Measurements from ENCODE around the gene BCL11B.
A peak's percentile ranks its signal among the peaks of the same experiment; 100 is the strongest.

The BCL11B gene

DNA sequence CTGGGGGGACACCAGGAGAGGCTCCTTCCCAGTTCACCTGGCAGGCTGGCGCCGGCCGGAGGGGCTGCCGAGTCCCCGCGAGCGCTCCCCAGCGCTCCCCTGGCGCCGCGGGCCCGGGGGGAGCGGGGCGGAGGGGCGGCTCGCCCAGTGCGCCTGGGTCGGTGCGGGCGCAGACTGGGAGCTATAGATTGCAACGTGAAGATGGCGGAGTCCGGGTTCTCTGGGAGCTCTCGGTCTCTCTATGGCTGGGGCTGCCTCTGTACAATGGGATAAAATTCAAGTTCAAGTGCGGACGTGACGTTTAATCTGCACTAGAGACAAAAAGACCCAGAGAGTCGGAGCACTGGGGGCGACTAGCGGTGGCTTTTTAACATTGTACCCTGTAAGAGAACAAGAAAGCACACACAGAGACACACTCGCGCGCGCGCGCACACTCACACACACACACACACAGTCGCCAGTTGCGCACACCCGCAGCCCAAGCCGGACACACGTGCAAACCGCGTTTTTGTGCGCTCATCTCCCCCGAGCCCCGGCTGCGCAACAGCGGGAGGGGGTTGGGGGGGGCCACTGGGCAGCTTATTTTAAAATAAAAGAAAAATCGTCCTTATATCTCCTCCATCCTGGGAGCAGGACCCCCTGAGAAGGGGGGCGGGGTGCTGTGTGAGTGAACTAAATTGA lies at the start of gene BCL11B:
TSS of gene BCL11B (minus strand) at position 247 of the 681 bp plus-strand sequence. CDS start 979 bp downstream, outside the sequence.
- DNase-seq: peak; percentile 90

DNA sequence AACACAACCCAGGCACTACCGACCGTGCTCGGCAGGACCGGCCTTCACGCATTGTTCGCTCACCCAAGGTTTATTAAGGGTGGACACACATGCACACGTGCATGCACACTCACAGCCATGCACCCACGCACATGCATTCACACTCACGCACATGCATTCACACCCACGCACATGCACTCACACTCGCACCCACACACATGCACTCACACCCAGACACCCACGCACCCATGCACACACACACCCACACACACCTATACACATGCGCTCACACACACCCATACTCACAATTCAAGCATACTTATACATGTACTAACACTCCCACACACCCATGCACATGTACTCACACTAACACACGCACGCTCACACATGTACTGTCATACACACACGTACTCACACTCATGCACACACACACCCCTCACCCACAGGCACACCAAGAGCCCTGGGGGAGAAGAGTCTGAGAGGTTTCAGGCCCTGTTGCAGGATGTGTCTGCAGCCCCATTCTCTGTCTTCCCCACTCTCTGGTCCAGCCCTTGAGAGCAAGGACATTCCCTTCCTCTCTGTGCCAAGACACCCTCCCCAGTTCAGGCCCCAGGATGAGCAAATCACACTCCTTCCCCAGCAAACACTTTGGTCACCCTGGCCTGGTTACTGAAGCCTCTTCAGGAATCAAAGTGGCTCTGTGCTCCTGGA lies 49.4 kb upstream of the BCL11B start:
- no peak for DNase-seq

DNA sequence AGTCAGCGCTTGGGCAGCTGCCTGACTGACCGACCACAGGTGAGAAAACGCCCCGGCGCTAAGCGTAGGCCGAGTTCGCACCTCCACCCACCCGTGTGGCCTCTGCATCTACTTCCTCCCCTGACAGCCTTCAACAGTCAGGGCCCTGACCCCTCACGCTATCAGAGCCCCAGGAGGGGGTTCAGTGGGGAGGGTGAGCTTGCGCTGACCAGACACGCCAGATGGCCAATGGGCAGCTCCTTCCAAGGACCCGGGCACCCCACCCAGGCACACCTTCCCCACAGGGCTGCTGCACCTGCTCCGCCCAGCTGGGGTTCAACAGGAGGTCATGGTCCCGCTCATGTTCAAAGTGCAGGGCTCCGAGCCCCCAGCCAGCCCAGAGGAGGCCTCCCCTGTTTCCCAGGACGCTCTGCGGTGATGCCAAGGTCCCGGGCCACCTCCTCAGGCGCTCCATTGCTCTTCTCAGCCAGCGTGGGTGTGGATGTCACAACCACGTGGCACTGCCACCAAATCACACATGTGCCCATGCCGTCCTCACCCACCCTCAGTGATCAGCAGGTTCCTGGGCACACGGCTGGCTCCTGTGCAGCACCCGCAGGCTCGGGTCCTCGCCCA lies 48.7 kb upstream of the BCL11B start:
- DNase-seq: no peak

DNA sequence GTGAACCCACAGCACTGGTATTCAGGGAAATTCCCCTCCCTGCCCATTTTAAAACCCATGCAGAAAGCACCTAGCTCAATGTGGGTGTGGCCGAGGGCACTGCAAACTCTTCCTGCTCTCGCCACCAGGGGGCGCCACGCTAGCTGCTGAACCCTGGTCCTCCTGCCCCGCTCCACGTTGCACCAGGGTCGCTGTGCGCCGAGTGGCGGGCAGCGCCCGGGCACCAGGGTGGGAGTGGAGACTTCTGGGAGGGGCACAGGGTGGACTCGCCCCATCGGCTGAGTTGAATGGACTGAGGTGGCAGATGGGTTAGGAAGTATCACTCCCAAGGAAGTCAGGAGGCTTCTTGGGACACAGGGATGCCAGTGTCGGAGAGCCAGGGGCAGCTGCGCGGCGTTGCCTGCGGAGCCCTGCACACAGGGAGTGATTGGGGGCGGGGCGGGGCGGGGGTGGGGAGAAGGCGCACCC lies 48.1 kb upstream of the BCL11B start:
- DNase-seq: peak; percentile 17

DNA sequence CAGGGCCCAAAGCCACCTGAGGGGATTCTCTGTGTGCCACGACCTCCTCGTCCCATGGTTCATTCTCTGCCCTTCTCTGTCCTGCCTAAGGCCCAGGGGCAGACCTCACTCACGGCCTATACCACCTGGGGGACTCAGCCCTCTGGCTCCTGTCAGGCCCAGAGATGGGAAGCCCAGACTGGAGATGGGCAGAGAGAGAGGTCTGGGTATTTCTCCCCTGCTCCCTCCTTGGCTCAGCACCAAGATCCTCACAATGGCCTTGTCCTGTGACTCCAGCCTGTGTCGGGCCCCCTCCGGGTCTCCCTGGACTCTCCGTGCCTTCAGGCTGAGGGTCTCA lies 46.9 kb upstream of the BCL11B start:
- DNase-seq: no peak

DNA sequence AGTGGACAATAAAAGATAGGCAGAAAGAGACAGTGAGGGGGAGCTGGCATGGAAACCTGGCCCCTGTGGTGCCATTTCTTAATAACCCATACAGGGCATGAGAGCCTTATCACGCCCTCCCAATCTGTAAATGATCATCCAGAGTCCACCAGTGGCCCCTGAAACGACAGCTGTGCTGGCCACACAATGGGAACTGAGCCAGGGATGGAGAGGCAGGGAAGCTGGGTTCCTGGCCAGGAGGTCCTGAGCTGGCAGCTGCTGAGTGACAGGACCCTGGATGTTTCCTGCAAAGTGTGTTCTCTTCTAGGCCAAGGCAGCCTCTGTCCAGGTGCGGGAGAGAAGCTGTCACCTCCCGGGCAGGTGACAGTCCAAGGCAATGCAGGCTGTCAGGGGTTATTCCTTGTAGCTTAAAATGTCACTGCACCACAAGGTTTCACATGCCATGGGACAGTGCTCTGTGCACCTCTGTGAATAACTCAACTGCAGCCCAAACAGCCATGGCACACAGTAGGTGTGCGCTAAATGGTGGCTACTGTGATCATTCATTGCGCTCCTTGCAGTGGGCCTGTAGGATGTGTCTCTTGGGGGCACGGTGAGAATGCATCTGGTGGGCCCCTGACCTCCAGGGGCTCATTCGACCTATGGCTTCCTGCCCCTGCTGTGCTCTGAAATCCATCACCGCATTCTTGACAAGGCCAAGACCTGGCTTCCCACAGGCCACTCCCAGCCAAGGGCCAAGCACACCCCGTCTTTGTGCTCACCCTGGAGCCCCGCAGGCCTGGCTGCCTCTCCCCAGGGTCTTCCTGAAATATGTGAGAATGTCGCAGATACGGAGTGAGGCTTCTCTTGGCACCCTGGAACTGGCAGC lies 46.3 kb upstream of the BCL11B start:
- DNase-seq: no peak

DNA sequence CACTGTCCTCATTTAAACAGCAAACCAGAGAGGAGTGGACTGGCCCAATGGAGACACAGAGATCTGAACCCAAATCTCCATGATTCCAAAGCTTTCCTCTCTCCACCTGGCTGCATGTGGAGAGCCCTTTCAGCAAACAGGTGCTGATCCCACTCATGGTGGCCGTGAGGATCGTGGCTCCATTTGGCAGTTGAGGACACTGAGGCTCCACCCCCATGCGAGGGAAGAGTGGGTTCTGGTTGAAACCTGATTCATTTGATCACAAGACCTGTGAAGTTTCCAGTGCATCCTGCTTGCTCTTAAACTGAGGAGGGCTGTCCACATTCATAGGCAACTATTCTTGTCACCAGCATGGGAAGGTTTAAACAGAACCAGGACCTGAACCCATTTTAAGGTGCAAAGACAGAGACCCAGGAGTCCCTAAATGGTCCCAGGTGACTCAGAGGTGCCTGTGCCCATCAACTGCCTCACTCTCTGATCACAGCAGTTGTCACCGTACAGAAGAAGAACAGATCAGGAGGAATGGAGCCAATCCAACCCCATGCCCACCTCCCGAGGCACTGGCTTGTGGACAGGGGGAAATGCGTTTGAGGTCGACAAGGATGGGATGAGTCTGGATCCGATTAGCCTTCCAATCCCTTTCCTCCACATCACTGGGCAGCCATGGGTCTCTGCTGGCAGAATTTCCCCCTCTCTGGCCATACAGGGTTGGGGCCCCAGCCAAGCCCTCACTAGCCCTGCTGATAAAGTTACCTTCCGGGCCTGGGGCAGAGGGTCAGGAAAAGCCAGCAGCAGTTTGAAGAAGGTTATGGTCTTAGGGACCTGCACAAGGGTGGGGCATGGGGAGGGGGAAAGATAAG lies 45.5 kb upstream of the BCL11B start:
- DNase-seq: no peak

DNA sequence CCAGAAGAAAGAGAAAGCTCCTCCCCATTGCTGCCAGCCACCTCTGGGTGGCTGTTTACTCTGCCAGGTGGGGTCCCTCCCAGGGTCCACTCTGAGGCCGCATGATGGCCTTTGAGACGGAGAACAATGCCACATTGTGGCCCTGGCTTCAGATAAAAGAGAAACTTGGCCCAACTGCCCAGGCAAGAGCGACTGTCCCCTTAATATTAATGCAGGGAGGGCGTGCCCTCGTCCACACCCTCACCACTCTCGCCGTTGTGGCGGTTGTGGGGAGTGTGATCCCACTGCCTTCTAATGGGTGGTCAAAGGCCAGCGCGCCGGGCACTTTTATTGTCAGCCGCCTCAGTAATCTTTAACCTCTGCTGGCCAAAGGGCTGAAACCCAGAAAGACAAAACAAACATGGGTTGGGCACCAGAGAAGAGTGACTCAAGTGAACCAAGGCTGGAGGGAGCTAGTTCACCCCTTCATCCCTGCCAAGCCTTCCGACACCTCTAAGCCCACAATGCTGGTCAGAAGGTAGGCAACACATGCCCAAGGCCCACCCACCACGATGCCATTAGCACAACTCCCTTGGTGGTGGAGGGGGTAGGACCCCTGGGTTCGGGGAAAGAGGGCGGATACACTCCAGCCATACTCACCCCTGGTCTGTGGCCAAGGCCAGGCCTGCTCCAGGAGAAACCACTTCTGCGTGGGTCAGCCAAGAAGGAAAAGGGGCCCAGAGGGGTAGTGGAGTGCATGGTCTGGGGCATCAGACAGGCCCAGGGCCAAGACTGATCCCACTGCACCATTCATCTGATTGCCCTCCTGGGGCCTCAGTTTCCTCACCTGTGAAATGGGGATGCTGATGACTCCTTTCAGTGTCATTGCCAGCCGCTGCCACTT lies 44.5 kb upstream of the BCL11B start:
- no peak for DNase-seq

DNA sequence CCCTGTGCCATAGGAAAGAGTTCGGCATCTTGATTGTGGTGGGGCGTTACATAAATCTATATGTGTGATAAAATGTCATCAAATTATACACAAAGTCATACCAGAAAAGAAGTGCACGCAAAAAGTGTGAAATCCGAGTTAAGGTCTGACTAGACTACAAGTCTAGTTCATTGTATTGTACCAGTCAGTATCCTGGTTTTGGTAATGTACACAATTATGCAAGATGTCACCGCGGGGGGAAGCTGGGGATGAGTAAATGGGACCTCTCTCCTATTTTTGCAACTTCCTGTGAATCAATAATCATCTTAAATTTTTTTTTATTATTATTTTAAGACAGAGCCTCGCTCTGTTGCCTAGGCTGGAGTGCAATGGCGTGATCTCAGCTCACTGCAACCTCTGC lies 43.2 kb upstream of the BCL11B start:
- DNase-seq: no peak

DNA sequence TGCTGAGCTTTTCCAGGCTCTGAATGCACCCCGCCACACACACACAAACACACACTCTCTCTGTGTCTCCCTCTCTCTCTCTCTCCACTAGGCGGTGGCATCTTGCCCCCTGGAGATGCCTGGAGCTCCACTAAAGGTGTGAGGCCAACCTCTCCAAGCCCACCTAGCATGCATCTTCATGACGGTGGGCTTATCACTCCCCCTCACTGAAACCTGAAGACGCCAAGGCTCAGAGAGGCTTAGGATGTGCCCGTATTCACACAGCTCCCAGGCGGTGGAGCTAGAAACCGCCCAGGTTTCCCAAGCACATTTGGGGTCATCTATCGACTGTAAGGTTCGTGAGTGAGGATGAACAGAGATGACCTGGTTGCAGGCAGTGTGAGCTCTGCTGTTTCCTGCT lies 42.6 kb upstream of the BCL11B start:
- no peak for DNase-seq

DNA sequence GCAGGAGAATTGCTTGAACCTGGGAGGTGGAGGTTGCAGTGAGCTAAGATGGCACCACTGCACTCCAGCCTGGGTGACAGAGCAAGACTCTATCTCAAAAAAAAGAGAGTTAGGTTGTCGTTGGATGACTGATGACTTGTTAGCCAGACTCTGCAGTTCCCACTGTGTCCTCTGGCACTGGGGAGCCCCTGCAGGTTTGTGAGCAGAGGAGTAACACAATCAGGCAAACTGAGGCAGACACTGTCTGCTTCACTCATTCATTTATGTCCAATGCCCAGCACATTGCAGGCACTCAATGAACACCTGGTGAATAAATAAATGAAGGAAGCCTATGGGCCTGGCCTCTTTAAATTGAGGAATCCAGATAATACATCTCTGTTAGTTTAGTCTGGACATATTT lies 41.2 kb upstream of the BCL11B start:
- DNase-seq: no peak

DNA sequence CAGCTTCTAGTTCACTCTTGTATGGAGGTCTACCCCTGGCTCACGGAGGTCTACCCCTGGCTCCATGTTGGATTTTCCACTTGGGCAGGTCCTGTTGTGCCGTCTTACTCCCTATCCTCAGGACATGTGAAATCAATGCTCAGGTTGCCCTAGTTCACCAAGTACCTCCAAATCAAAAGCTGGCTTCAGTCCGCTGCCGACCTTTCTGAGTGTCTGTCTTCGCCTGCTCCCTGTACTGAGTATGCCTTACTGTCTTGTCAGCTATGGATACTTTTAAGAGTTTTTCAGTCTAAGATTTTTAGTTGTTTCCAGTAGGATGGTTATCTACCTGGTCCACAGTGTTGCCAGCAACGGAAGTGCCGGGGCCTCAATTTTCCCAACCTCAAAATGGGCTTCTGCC lies 40.1 kb upstream of the BCL11B start:
- DNase-seq: no peak

DNA sequence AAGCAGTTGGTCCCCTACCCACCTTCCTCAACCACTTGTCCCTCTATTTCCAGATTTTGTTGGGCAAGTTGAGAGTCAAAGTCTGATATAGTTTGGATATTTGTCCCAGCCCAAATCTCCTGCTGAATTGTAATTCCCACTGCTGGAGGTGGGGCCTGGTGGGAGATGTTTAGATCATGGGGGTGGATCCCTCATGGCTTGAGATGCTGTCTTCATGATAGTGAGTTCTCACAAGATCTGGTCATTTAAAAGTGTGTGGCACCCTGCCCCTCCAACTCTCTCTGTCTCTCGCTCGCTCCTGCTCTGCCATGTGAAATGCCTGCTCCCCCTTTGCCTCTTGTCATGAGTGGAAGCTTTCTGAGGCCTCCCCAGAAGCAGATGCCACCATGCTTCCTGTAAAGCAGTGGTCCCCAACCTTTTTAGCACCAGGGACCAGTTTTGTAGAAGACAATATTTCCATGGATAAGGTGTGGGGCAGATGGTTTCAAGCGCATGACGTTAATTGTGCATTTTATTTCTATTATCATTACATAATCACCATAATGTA lies 37.3 kb upstream of the BCL11B start:
- no peak for DNase-seq

DNA sequence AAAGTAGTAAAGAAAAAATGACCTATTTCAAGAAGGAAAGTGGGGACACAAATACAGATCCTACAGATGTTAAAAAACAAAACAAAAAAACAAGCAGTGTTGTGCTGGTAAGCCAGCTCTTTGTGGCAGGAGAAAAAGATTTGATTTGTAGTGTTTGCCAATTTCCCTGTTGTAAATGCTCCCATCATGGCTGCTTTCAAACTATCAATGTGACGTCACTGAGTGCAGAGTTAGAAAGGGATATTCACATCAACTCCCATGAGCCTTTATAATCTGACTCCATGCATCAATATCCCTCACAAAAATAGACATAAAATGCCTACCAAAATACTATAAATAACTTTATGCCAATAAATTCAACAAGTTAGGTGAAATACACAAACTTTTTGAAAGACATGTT lies 32.2 kb upstream of the BCL11B start:
- DNase-seq: no peak

DNA sequence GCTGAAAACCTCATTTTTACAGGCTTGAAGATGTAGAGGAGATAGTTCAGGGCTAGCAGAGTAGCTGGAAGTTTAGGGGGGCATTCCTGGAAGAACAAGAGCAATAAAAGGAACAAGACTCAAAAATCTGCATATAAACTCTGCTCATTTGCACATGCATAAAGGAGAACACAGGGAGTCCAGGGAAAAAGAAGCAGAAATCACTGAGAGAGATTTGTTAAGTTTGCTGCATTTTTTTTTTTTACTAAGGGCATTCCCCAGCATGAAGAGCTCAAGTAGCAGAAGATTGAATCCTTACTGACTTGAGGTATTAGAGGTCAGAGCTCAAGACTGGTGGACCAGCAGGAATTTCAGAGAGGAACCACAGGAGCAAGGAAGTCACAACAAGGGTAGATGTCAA lies 28.2 kb upstream of the BCL11B start:
- no peak for DNase-seq

DNA sequence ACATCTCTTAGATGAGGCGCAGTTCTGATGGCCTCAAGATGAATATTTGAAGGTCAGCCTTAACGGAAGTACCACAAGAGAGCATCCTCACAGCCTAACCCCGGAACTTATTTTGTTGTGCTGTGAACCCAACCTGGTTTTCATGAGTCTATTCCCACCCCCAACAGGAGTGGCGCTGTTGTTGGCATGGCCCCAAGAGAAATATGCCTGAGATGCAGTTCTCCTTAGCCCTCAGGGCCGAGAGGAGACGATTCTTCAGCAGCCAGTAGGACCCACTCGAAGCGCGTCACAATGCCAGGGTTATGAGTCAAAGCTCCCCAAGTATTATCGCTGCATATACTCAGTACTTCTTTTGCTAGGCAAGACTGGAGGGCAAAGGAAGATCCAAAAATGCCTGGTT lies 24.5 kb upstream of the BCL11B start:
- no peak for DNase-seq

DNA sequence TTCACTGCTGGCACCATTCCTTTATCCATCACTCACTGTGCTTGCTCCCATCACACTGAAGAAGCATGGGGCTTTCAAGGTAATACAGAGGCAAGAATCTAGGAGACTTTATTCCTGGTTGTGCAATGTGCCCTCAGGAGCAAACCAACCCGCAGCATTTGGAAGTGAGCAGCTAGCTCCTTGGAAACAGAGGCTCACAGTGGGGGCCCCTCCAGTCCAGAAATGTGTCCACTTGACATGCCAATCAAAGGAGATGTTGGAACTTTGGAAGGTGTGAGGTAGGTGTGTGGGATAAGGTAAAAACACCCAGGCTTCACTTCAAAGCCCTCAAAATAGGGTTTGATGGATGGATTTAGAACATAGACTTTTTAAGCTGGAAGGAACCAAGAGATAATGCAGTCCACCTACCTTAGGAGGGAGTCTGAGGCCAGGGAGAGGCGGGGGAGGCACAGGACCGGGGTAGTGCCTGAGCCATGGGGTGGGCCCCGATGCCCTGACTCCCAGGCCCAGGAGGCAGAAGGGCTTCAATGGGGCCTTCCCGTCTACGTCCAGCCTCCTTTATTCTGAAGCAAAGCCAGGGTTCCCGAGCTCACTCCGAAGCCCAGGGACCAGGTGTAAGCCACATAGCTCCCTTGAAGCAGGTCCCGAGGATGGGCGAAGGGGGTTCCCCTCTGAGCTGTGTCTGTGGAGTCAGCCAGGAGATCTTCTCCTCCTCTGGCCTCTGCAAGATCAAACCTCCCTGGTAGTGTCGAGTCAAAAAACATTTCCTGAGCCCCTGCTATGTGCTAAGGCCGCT lies 17.6 kb upstream of the BCL11B start:
- no peak for DNase-seq

DNA sequence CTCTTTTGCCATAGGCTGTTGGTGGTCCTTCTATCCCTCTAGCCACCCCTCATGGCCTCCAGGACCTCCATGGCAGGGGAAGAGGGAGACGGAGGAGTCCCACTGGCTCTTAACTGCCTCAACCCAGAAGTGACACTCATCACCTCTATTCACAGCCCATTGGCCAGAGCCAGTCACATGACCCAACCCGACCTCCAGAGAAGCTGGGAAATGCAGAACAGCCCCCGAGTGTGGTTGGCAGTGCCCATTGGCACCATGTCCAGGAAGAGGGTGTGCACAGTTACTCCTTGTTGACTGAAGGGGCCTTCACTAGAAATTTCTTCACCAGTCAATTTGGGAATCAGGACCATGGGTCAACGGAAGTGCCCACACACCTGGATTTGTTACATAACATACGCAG lies 17.0 kb upstream of the BCL11B start:
- no peak for DNase-seq

DNA sequence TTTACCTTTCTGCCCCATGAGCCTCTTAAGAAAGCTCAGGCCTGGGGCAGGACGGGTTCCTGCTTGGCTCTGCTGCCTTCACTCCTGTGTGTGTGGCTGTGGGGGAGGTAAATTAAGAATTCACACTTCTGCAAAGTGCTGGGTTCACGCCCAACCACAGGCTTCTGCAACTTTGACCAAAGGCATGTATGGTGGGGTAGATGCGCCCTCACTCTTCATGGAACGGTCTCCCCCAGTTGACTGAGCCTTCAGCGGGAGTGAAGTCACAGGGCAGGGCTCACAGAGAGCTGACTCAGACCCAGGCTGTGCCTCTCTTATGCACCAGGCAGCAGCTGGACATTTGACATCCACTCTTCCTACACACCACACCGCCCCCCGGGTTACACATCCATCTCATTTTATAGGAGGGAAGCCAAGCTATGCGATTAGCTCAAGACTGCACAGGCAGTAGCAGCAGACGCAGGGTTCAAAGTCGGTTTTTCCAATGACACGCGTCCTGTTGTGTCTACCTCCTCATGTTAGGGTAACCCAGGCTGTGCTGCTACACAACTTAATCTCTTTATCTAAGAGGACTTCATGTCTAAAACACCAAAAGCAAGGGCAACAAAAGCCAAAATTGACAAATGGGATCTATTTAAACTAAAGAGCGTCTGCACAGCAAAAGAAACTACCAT lies 15.4 kb upstream of the BCL11B start:
- no peak for DNase-seq

DNA sequence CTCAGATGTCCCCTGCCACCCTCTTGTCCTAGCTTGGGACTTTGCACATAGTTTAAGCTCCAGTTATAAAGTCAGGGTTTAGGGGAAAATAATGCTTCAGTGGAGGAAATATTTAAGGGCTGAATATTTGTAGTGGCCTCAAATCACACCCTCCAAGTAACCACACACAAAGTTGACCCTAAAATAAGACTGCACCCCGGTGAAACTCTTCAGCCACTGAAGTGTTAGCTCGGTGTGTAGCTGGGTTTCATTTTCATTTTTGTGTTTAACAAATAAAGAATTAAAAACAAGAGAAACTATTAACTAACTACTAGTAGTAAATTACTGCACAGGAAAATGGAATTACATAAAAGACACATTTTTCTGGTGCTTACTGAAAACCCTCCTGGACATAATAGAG lies 14.8 kb upstream of the BCL11B start:
- no peak for DNase-seq

Measured in DMS 273 treated with DMSO at 0.1 percent for 48 hours (cell line).